ENCODE measurements around the gene KIF20B.

Gene KIF20B

GRCh38 chr10:89782470-89782869 is 81.1 kb downstream of the KIF20B start:
- Histone ChIP-seq H3K27me3 (replicated peaks; ENCODE audit: control insufficient read depth, insufficient read depth, low read length) (no peaks in the 10 kb centered on the region), H3K4me3 (replicated peaks; ENCODE audit: low read depth, low read length) (no peak overlapping the region), H3K36me3 (ENCODE audit: control insufficient read depth, insufficient read depth, low read length) (peaks cover 7% of the 10 kb centered on the region)
- TF ChIP-seq CTCF (IDR thresholded peaks at IDR 0.05; ENCODE audit: insufficient read depth, low read length, poor library complexity, severe bottlenecking) = no peak
- DNase-seq (ENCODE audit: extremely low read depth, insufficient read length) = no peak

- H3K4me3 ChIP-seq (replicated peaks; ENCODE audit: low read depth, low read length) = no peak overlapping the region
- no peak for TF ChIP-seq CTCF (IDR thresholded peaks at IDR 0.05; ENCODE audit: insufficient read depth, low read length, poor library complexity, severe bottlenecking)
- peaks cover 7% of the 10 kb centered on the region for H3K36me3 ChIP-seq (ENCODE audit: control insufficient read depth, insufficient read depth, low read length)
- no peak for DNase-seq (ENCODE audit: extremely low read depth, insufficient read length)
- H3K27me3 ChIP-seq (replicated peaks; ENCODE audit: control insufficient read depth, insufficient read depth, low read length) = no peaks in the 10 kb centered on the region
Observed at GRCh38 chr10:89783406-89783805, 82.0 kb downstream of the KIF20B start.

- H3K27me3 ChIP-seq (replicated peaks; ENCODE audit: control insufficient read depth, insufficient read depth, low read length) = no peaks in the 10 kb centered on the region
- peaks cover 7% of the 10 kb centered on the region for H3K36me3 ChIP-seq (ENCODE audit: control insufficient read depth, insufficient read depth, low read length)
- TF ChIP-seq CTCF (IDR thresholded peaks at IDR 0.05; ENCODE audit: insufficient read depth, low read length, poor library complexity, severe bottlenecking) = no peak
- no peak overlapping the region for H3K4me3 ChIP-seq (replicated peaks; ENCODE audit: low read depth, low read length)
- DNase-seq (ENCODE audit: extremely low read depth, insufficient read length) = no peak
Observed at GRCh38 chr10:89785095-89785494, 83.7 kb downstream of the KIF20B start.

- H3K27me3 ChIP-seq (replicated peaks; ENCODE audit: control insufficient read depth, insufficient read depth, low read length) = no peaks in the 10 kb centered on the region
- no peak overlapping the region for H3K4me3 ChIP-seq (replicated peaks; ENCODE audit: low read depth, low read length)
- DNase-seq (ENCODE audit: extremely low read depth, insufficient read length) = no peak
- TF ChIP-seq CTCF (IDR thresholded peaks at IDR 0.05; ENCODE audit: insufficient read depth, low read length, poor library complexity, severe bottlenecking) = no peak
- no peaks in the 10 kb centered on the region for H3K36me3 ChIP-seq (ENCODE audit: control insufficient read depth, insufficient read depth, low read length)
Observed at GRCh38 chr10:89789188-89789877, 87.9 kb downstream of the KIF20B start.

GRCh38 chr10:89792187-89792586 is 90.8 kb downstream of the KIF20B start:
- no peak for DNase-seq (ENCODE audit: extremely low read depth, insufficient read length)
- Histone ChIP-seq H3K27me3 (replicated peaks; ENCODE audit: control insufficient read depth, insufficient read depth, low read length) (no peaks in the 10 kb centered on the region), H3K36me3 (ENCODE audit: control insufficient read depth, insufficient read depth, low read length) (no peaks in the 10 kb centered on the region), H3K4me3 (replicated peaks; ENCODE audit: low read depth, low read length) (no peak overlapping the region)
- no peak for TF ChIP-seq CTCF (IDR thresholded peaks at IDR 0.05; ENCODE audit: insufficient read depth, low read length, poor library complexity, severe bottlenecking)
